Dedifferentiated amniotic fluid mesenchymal stem cell (primary cell): ENCODE results near the gene RBM23.
"Not testable (repeated sequence)": the region's sequence is repeated elsewhere in the genome, so short reads cannot be mapped to it uniquely, and the experiment has no call there.

ENCODE experiments used
- DNase-seq: peaks from one replicate; pipeline ENCODE4 v3.0.0-alpha.2; 2016; ENCODE audit errors: extremely low spot score

Gene RBM23

DNA sequence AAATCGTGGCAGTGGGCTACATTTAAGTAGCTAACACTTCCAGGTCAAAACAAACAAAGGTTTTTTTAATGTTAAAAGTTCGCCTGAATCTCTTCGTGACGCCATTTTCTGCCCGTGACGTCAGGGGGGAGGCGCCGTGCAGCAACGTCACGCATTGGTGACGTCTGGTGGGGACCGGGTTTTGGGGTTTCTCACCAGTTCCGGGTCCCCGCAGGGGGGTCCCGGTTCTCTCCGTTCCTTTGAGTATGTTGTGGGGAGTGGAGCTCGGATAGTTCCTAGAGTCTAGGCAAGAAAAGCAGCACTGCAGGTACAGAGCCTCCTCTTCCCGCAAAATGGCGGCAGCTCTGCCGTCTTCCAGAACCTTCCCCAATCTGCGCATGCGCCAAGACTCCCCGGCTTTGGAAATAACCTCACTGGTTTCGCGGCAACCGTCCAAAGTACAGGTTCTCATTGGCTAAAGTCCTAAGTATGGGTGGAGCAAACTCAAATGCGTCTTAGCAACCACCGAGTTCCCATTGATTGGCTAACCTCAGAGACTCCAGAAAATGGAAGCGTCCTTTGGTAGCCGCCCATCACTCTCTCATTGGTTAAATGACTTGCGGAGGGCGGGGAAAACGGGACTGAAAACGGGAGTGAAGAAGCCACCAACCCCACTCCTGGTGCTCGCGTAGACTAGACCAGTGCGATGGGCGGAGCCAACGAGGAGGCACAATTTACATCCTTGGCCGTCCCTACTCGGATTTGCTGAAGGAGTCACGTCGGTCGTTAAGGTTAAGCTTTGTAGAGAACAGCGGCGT, at the start of gene RBM23:
Gene RBM23 (minus strand): TSS at position 346 of the 797 bp plus-strand sequence.
- peak; percentile 100 for DNase-seq

GRCh38 chr14:22966783-22967269, 47.9 kb upstream of the RBM23 start:
- DNase-seq: no peak

DNA sequence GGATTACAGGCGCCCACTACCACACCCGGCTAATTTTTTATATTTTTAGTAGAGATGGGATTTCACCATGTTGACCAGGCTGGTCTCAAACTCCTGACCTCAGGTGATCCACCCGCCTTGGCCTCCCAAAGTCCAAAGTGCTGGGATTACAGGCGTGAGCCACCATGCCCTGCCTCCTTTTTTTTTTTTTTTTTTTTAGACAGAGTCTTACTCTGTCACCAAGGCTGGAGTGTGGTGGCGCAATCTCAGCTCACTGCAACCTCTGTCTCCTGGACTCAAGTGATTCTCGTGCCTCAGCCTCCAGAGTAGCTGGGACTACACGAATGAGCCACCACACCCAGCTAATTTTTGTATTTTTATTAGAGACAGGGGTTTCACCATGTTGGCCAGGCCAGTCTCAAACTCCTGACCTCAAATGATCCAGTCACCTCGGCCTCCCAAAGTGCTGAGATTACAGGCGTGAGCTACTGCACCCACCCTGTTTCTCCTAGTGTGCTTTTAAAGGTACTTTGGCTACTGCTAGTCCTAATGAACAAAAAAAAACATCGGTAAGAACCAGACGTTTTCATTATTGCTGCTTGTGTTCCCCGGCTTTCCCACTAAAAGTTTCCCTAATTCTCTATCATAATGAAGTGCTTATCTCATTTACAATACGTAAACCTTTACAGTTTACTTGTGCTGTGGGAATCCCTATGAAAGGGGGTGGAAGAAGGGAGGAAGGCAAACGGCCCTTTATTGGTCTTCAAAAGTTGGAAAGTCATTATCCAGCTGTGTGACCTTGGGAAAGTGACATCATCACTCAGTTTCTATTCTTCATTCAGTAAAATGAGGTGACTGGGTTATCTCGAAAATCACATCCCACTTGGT, 47.2 kb upstream of the RBM23 start:
- not testable (repeated sequence) for DNase-seq

- DNase-seq: no peak
These were observed 43.2 kb upstream of the RBM23 start for GRCh38 chr14:22962061-22962676.

DNA sequence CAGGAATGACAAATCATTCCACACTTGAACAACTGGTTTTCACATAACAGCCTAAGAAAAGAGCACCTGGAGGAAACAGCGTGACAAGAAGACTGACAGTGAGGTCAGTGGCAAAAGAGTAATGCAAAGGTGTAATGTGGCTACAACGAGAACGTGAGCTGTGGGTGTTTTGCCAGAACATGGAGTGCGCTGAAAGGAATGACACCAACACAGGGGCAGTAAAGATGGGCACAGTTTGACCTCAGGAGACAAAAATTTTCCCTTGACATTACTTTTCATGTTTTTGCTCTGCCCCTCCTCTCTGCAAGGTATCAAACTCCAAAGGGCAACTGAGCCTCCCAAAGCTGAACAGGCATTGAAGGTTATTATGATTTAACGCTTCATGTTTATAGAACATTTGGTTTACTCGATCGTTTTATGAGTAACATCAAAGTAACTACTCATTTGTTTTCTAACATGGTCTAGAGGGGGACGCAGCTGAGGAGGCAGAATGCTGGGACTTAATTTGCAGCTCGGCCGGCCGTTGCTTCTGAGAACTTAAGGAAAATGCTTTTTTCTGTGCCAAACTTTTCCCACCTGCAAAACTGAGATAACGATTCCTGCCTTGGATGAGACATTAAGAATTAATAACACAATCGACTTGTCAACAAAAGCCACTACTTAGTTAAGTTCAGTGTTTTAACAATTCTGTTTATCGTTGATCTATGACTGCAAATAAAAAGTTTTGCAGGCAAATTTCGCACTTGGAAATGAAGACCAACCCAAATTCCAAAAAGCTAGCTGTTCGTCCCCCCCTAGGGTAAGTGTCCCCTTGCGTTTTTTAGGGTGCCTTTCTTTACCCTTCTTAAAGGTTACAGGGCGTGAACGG, 37.0 kb upstream of the RBM23 start:
- no peak for DNase-seq

GRCh38 chr14:22952418-22952817, 33.5 kb upstream of the RBM23 start:
- no peak for DNase-seq

- not testable (repeated sequence) for DNase-seq
These were observed 32.8 kb upstream of the RBM23 start for GRCh38 chr14:22951795-22952194.

GRCh38 chr14:22945642-22946041, 26.7 kb upstream of the RBM23 start:
- no peak for DNase-seq

DNA sequence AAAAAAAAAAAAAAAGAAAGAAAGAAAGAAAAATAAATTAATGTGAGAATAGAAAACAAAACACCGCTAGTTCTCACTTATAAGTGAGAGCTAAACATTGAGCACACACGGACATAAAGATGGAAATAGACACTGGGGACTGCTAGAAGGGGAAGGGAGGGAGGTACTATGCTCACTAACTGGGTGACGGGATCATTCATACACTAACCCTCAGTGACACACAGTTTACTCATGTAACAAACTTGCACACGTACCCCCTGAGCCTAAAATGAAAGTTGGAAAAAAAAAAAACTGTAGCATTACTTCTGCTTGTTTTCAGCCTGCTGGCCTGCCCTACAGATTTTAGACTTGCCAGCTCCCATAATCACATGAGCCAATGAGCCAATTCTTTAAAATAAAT, 20.7 kb upstream of the RBM23 start:
- DNase-seq: no peak

DNA sequence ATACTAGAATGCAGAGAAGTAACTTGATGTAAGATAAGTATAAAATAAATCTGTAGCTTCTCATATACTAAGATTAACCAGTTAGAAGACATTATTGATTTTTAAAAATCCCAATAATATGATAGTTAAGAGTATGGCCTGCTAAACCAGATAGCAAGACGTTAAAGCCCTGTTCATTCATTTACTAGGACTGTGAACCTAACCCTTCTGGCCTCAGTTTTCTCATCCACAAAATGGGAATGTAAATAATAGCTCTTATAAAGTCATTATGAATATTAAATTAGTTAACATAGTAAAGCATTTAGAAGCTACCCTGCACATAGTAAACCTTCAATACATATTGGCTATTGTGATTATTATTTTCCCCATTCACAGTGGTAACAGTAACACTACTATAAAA, 16.2 kb upstream of the RBM23 start:
- DNase-seq: no peak

- no peak for DNase-seq
These were observed 13.2 kb upstream of the RBM23 start for GRCh38 chr14:22932146-22932545.

DNA sequence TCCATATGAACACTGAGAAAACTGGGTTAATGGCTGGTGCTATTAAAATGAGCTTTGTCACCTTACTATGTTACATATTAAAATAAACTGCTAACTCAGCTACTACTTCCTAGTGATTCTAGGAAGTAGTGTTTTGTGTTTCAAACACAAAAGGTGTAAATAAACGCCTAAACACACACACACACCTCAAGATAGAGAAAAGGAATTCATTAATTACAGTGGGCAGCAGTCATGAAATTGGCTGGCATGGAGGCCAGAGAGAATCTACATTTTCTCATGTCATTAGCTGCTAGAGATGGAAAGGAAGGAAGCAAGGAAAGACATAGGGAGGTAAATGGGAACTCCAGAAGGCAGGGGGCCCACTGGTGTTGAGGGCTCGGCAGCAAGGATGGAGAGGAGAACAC, 11.0 kb upstream of the RBM23 start:
- no peak for DNase-seq

DNA sequence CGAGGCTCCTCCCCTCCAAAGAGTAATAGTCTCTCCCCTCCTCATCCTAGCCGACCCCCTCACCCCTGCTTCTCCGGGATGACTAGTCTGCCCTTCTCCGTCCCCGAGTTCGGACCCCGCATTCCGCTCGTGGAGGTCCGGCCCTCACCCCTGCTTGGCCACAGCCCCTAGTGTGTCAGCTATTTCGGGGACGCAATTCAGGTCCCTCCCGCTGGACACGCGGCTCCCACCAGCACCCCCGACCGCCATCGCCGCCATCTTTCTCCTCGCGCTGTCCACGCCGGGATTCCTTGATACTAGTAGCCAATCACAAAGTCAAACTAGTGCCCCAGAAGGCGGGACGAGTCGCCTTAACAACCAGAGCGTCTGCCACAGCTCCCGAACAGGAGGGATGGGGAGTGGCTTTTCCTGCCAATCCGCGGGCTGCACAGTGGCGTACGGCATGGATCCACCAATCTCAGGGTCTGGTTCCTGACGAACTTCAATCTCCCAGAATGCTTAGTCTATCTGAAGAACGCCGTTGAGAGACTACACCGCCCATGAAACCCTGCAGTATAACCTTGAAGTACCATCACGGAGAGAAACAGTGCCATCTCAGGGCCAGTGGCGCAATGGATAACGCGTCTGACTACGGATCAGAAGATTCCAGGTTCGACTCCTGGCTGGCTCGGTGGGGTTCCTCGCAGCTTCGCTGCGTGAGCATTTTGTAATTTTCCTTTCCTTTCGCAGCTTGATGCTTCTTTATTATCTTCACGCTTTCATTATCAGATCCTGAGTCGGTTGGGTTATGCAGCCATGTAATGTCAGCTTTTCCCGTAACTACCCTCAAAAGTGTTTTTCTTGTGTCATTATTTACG, 10.4 kb upstream of the RBM23 start, which contains the start of gene PRMT5:
Gene PRMT5 (minus strand): TSS at position 273 of the 857 bp plus-strand sequence. CDS start 15 bp downstream, at position 258.
- DNase-seq: peak; percentile 100

GRCh38 chr14:22928237-22929103, 9.5 kb upstream of the RBM23 start:
- no peak for DNase-seq

DNA sequence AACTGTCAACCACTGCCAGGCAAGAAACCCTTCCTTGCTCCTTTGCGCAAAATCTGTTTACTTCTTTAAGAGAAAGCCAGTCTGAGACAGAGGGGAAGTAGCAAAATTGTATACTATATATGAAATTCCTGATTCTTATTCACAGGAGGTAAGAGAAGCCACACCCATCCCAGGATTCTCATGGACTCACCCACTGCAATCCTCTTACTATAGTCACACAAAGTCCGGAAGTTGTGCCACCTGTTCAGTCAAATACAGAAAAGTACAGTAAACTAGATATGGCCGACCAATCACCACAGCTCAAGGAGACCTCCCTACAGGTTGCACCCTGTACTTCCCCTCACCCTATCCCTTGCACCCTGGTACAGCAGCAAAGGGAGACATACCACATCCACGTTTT, 7.4 kb upstream of the RBM23 start:
- no peak for DNase-seq

GRCh38 chr14:22925513-22925912, 6.6 kb upstream of the RBM23 start:
- DNase-seq: no peak

DNA sequence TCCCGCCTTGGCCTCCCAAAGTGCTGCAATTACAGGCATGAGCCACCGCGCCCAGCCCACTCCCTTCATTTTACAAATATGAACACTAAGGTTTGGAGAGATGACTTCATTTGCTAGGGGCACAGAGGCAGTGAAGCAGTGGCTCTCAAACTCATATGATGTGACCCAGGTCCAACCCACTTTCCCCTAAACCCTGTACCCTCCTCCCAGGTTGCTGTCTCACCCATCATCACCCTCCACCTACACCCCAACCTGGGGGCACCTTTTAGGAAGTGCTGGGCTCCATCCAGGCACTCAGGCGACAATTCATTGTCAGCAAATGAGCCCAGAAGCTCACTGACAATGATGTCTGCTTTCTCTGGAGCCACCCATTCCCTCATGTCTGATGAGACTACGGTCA, 4.8 kb upstream of the RBM23 start:
- DNase-seq: no peak

DNA sequence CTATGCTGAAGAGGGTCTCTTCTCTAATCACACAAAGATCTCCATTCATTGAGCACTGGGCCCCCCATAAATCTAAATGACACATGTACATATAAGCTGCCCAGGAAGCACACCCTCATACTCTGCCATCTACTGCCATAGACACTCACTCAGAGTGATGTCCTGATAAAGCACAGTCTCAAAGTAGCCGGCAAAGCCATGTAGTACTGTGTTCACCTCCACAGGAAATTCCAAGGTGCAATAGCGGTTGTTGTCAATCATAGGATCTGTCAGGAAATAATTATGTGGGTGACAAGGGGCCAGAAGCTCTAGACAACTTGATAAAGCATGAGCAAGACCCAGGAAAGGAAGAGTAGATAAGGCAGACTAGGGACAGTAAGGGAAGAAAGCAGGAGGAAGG, 3.3 kb upstream of the RBM23 start:
- DNase-seq: no peak

- DNase-seq: no peak
These were observed 1.7 kb upstream of the RBM23 start for GRCh38 chr14:22920697-22921096.
